Omental fat pad (tissue), 4 donors: Measurements from ENCODE around the gene CALR3. TPM values are rescaled to one million over a fixed set of nuclear protein-coding genes. Genes with fewer than 3 reads are reported as not detected.
"Not testable (repeated sequence)": the region's sequence is repeated elsewhere in the genome, so short reads cannot be mapped to it uniquely, and the experiment has no call there.

Experiments used
- ATAC-seq: fragments of 150-250 bp; one replicate; pipeline ENCODE4 v1.9.1; 2016; ENCODE audit warnings: mild to moderate bottlenecking, moderate library complexity; ENCODE audit not compliant: low FRiP score
- DNase-seq: peaks from one replicate; pipeline ENCODE4 v3.0.0-alpha.2; 2019; ENCODE audit warnings: low spot score
- total RNA-seq, 4 donors: library from RNA; depleted of rRNA; stranded (reverse); fragments of >200 nt; gene quantifications; one replicate each; pipeline ENCODE4 v1.1.0, GENCODE V29; 2016
- TF ChIP-seq, protein P1 (sequence below), 3 donors: fragments of 450-650 bp; IDR thresholded peaks; one replicate each; pipeline ENCODE4 v1.5.1; 2016 to 2017; ENCODE audit warnings: antibody characterized with exemption in 3 of 3, mild to moderate bottlenecking in 3 of 3, moderate library complexity in 2 of 3

The CALR3 gene, protein sequence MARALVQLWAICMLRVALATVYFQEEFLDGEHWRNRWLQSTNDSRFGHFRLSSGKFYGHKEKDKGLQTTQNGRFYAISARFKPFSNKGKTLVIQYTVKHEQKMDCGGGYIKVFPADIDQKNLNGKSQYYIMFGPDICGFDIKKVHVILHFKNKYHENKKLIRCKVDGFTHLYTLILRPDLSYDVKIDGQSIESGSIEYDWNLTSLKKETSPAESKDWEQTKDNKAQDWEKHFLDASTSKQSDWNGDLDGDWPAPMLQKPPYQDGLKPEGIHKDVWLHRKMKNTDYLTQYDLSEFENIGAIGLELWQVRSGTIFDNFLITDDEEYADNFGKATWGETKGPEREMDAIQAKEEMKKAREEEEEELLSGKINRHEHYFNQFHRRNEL
- not detected for total RNA-seq

DNA sequence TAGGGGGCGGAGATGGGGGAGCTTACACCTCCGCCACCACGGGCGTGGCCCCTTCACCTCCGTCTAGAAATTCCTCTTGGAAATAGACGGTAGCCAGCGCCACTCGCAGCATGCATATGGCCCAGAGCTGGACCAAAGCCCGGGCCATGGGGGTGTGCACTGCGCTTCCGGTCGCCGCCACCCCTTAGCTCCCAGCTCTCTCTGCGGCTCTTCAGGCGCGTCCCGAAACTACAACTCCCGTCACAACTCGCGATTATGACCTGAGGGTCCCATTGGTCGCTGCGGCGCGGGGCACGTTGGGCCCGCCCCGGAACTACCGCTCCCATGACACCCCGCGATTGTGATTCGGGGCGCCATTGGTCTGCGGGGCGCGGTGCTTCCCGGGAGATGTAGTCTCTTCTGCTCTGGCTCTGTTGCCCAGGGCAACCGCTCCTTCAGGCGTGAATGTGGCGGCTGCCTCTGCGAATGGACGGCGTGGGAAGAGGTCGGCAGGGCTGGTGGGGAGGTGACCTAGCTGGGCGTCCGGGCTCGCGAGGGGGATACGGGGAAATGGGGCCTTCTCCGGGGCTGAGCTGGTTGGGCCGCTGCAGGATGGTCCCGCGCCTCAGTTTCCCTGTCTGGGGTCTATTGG is at the start of gene CALR3, which contains the start of gene C19orf44:
CALR3 (minus strand) TSS at position 186 of the 631 bp plus-strand sequence; CDS start at position 148, 38 bp downstream.
C19orf44 (plus strand) TSS at position 413 of the 631 bp plus-strand sequence. CDS start 4,399 bp downstream, outside the sequence.
- peak; percentile 92 for DNase-seq
- TF ChIP-seq, protein P1, sequence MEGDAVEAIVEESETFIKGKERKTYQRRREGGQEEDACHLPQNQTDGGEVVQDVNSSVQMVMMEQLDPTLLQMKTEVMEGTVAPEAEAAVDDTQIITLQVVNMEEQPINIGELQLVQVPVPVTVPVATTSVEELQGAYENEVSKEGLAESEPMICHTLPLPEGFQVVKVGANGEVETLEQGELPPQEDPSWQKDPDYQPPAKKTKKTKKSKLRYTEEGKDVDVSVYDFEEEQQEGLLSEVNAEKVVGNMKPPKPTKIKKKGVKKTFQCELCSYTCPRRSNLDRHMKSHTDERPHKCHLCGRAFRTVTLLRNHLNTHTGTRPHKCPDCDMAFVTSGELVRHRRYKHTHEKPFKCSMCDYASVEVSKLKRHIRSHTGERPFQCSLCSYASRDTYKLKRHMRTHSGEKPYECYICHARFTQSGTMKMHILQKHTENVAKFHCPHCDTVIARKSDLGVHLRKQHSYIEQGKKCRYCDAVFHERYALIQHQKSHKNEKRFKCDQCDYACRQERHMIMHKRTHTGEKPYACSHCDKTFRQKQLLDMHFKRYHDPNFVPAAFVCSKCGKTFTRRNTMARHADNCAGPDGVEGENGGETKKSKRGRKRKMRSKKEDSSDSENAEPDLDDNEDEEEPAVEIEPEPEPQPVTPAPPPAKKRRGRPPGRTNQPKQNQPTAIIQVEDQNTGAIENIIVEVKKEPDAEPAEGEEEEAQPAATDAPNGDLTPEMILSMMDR (IDR thresholded peaks at IDR 0.05): no peak
- ATAC-seq: peak; percentile 100

DNA sequence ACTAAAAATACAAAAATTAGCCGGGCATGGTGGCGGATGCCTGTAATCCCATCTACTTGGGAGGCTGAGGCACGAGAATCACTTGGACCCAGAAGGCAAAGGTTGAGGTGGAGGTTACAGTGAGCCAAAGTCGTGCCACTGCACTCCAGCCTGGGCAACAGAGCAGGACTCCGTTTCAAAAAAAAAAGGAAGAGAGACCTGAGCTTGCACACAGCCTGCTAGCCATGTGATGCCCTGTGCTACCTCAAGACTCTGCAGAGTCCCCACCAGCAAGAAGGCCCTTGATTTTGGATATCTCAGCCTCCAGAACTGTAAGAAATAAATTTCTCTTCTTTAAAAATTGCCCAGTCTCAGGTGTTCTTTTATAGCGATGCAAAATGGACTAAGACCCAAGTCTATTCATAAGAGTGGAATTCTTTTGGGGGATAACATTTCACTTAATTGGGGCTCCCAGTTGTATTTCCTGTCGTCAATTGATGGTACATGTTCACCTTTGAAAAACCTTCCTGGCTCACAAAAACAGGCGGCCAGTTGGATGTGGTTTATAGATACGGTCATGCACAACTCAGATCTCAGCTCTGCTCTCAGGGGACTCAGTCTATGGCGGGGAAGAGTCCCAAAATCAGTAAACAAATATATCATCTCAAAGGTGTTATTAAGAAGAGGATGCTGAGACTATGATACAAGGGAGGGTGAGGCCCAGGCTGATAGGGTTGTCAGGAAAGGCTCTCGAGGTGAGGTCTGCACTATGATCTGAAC is 48.7 kb upstream of the CALR3 start:
- ATAC-seq: no peak
- TF ChIP-seq, protein P1 (IDR thresholded peaks at IDR 0.05): no peak
- no peak for DNase-seq

DNA sequence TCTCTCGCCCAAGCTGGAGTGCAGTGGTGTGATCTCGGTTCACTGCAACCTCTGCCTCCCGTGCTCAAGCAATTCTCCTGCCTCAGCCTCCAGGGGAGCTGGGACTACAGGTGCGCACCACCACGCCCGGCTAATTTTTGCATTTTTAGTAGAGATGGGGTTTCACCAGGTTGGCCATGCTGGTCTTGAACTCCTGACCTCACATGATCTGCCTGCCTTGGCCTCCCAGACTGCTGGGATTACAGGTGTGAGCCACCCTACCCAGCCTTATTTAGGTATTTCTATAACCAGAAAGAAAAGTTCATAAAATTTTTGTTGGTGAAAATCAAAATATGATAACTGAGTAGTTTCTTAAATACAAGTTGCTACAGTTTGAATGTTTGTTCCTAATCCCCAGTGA is 47.8 kb upstream of the CALR3 start:
- ATAC-seq, DNase-seq: not testable (repeated sequence)

DNA sequence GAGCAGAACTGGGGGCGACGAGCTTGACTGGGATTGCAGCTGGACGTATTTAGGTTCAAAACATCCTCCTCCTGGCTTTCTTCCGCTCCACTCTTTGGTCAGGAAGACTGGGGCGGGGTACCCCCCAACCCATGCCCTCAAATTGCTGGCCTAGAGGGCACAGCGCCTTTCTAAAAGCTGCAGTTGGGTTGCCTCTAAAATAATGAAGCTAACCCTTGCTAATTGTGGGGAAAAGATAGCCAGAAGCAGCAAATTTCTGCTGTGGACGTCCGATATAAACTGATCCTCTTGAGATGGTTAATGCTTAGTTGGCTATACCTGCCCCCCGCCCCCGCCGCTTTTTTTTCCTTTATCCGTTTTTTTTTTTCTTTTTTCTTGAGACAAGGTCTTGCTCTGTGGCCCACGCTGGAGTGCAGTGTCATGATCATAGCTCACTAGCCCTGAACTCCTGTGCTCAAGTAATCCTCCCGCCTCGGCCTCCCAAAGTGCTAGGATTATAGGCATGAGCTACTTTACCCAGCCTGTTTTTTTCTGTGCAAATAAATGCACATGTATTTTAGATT is 47.0 kb upstream of the CALR3 start:
- DNase-seq: no peak
- no peak for ATAC-seq

DNA sequence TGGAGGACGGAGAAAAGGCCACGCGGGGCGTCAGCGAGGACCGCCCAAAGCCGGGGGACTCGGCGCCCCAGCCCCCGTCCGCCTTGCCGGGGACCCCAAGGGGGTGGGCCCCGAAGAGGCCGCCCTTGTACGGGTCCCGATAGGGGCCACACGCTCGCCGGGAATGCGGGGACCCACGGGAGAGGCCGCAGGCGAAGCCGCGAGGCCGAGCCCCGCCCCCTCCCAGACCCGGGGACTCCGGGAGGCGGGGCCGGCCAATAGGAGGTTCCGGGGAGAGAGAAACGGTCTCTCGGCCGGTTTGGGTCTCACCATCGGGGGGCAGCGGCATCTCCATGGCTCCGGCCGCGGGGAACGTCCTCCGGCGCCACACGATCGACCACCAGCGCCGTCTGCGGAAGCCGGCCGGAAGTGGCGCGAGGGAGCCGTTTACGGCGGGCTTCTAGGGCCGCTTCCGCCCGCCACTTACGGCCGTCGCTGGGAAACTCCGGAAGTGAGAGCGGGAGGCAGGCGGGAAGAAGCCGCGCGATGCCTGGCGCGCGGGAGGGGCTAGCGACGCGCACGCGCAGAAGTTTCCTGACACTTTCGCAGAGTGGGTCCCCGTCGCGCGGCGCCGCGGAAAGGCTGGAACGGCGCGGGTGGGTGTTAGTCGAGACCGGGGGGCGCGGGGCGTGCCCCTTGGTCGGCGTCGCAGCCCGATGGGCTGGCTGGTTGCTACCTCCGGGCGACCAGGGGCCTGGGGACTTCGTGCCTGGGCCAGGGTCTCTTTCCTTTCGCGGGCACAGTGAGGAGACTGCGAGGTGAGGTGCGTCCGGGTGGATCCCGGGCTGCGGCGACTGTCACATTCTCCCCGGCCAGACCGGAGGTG is 46.3 kb upstream of the CALR3 start, which contains the start of gene CHERP:
CHERP (minus strand) TSS at position 393 of the 865 bp plus-strand sequence; CDS start at position 334, 59 bp downstream.
- peak; percentile 77 for DNase-seq
- peak; percentile 97 for ATAC-seq
- TF ChIP-seq, protein P1 (IDR thresholded peaks at IDR 0.05): no peak

More for the DNA sequence above, 47.0 kb upstream of the CALR3 start:
- TF ChIP-seq, protein P1 (IDR thresholded peaks at IDR 0.05): no peak

DNA sequence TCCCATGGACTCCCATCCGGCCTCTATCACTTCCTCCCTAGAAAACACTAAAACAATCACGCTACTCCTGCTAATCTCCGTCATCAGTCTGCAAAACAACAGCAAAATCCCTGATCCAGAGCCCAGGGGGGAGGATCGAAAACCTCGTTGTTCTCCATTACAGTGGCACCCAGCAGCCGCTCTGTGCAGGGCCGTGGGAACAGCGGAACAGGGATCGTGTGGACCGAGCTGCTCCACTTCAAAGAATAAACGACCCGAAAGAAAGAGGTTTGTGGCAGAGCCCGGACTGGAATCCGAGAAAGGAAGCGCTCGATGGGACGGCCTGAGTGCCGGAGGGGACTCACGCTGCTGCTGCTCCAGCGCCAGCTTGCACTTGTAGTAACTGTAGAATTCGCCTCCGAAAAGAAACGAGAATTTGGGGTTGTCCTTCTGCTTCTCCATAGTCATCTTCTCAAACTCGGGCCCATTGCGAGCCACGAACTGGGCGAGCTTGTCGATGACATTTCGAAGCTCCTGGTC is 45.6 kb upstream of the CALR3 start:
- TF ChIP-seq, protein P1 (IDR thresholded peaks at IDR 0.05): no peak
- ATAC-seq: no peak
- no peak for DNase-seq
